GM19455 (cell line): ENCODE measurements around the gene NUP214.
"Not testable (repeated sequence)": the region's sequence is repeated elsewhere in the genome, so short reads cannot be mapped to it uniquely, and the experiment has no call there.

Experiments
- ATAC-seq: cut with Tn5 transposase; IDR thresholded peaks from one replicate; pipeline ENCODE4 v1.9.1; 2021; ENCODE audit not compliant: unreplicated experiment

Gene NUP214

GRCh38 chr9:131115360-131115742, 10.0 kb upstream of the NUP214 start:
- not testable (repeated sequence) for ATAC-seq

DNA sequence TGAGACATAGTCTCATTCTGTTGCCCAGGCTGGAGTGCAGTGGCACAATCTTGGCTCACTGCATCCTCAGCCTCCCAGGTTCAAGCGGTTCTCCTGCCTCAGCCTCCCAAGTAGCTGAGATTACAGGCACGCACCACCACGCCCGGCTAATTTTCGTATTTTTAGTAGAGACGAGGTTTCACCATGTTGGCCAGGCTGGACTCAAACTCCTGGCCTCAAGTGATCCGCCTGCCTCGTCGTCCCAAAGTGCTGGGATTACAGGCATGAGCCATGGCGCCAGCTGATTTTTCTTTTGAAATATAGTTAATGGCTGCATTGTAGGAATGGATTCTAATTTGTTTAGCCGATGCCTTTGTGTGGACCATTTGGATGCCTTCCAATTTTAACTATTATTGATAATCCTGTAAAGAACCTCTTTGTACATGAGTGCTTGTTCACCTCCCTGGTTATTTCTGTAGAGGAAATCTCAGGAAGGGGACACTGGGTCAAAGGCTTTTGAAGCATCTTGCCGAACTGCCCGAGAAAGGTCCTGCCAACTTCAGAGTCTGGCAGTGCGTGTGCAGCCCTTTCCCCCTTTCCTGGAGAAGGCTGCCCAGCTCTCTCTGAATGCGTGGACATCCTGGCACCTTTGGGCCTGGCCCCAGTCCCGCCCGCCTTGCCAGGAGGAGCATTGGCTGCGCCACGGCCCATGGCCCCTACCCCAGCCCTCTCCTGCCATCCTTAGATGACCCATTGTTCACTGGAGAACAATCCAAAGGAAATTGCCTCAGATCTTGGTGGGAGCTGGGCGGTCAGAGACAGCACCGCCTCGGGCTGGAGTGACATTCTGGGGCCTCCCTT, 8.9 kb upstream of the NUP214 start:
- ATAC-seq: no peak

GRCh38 chr9:131117121-131117761, 8.1 kb upstream of the NUP214 start:
- no peak for ATAC-seq

DNA sequence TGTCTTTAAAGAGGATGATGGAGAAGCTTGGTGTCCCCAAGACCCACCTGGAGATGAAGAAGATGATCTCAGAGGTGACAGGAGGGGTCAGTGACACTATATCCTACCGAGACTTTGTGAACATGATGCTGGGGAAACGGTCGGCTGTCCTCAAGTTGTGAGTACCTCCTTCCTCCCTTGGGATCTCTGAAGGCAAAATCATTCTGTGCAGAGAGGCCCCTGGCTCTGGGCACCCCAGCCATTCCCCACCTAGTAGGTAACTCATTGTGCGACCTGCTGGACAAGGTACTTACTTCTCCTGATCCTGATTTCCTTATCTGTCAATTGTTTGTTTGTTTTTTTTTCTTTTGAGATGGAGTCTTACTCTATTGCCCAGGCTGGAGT, 7.6 kb upstream of the NUP214 start:
- ATAC-seq: no peak

- ATAC-seq: no peak
These were observed 5.8 kb upstream of the NUP214 start for GRCh38 chr9:131119600-131119999.

- ATAC-seq: no peak
These were observed 4.7 kb upstream of the NUP214 start for GRCh38 chr9:131120620-131121228.

DNA sequence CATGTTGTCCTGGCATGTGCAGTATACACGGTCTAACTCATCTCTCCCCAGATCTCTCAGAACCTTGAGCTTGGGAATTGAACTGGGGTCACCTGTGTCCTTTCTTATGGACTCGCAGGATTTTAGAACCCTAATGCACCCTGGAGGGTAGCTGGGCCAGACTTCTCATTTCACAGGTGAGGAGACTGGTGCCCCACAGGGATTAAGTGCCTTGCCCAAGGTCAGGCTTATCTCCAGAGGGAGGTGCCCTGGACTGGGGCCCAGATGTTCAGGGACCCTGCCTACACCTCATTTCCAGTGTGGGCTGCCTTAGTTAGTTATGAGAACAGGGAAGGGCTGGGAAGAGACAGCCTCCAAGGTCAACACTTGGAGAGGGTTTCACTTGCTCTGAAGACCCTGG, 4.0 kb upstream of the NUP214 start:
- ATAC-seq: no peak

GRCh38 chr9:131122158-131122557, 3.2 kb upstream of the NUP214 start:
- no peak for ATAC-seq

- ATAC-seq: peak; percentile 14
These were observed 423 bp upstream of the NUP214 start for GRCh38 chr9:131125038-131125287.

DNA sequence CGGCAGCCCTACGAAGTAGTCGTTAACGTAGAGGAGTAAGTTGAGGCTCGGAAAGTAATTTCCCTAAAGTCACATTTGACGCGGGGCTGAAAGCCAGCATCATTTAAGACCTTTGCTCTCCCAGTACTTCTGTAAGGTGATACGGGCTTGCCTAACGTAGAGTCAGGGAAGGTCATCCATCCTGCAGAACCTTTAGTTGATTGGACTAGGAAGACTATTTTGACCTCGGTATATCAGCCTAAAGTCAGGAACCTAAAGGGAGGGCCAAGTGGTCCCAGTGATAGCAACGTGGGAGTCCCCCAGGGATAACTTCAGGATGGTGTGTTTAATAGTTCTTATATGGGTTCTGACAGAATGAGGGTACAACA, 657 bp downstream of the NUP214 start:
- ATAC-seq: no peak

DNA sequence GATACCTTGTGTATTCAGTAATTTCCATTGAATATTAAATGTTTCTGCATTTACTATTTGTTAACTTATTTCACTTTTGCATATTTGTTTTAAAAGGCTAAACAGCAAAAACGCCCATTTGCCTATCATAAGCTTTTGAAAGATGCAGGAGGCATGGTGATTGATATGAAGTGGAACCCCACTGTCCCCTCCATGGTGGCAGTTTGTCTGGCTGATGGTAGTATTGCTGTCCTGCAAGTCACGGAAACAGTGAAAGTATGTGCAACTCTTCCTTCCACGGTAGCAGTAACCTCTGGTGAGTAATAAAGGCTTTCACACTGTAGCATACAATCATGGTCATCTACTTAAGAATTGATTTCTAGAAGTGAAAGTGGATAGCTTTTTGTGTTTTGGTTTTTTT, 3.8 kb downstream of the NUP214 start:
- no peak for ATAC-seq

DNA sequence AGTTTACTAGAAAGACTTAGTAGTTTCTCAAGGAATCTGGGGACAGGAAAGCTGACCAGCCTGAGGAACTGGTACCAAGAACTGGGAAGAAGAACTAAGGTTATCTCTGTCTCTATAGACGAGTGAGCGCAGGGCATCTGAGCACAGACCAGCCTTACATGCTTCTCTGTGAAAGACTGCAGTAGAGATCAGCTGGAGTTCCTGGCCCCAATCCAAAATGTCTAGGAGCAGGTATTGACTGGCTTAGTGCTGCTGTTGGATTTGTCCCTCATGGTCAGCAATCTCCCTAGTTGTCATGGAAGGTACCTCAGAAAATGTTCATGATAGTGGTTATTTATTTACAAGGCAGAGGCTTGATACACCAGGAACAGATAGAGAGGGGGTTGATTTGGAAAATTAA, 13.3 kb downstream of the NUP214 start:
- no peak for ATAC-seq

- ATAC-seq: no peak
These were observed 14.7 kb downstream of the NUP214 start for GRCh38 chr9:131140112-131140511.

DNA sequence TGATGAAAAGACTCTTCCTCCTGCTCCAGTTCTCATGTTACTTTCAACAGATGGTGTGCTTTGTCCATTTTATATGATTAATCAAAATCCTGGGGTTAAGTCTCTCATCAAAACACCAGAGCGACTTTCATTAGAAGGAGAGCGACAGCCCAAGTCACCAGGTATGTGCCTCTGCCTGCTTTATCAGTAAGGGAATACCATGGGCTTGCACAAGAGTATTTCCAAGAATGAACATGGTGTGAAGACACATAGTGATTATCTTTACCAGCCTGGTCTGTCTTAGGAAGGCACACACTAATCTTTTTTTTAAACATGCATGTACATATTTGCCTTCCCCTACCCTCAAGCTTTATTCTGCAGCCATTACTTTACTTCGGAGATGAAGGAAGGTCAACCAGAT, 15.2 kb downstream of the NUP214 start:
- ATAC-seq: no peak

GRCh38 chr9:131142160-131142559, 16.8 kb downstream of the NUP214 start:
- ATAC-seq: no peak

DNA sequence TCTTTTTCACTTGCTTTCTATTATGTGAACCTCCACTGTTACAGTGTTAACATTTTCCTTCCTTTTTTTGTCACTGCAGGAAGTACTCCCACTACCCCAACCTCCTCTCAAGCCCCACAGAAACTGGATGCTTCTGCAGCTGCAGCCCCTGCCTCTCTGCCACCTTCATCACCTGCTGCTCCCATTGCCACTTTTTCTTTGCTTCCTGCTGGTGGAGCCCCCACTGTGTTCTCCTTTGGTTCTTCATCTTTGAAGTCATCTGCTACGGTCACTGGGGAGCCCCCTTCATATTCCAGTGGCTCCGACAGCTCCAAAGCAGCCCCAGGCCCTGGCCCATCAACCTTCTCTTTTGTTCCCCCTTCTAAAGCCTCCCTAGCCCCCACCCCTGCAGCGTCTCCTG, 18.8 kb downstream of the NUP214 start:
- no peak for ATAC-seq

- ATAC-seq: no peak
These were observed 19.9 kb downstream of the NUP214 start for GRCh38 chr9:131145245-131145644.

DNA sequence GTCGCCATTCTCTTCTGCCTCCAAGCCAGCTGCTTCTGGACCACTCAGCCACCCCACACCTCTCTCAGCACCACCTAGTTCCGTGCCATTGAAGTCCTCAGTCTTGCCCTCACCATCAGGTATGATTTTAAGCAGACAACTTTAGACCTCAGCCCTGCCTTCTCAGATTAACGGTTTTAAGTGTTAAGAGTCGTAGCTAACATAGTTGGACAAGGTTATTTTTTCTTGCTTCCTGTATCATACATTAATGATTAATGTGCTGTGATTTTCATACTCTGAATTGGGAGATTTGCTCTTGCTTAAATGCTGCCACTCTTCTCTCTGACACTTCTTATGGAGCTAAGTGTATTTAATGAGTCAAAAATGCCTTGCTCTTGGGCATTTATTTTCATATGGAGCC, 20.8 kb downstream of the NUP214 start:
- no peak for ATAC-seq

GRCh38 chr9:131148276-131148675, 22.9 kb downstream of the NUP214 start:
- ATAC-seq: no peak

DNA sequence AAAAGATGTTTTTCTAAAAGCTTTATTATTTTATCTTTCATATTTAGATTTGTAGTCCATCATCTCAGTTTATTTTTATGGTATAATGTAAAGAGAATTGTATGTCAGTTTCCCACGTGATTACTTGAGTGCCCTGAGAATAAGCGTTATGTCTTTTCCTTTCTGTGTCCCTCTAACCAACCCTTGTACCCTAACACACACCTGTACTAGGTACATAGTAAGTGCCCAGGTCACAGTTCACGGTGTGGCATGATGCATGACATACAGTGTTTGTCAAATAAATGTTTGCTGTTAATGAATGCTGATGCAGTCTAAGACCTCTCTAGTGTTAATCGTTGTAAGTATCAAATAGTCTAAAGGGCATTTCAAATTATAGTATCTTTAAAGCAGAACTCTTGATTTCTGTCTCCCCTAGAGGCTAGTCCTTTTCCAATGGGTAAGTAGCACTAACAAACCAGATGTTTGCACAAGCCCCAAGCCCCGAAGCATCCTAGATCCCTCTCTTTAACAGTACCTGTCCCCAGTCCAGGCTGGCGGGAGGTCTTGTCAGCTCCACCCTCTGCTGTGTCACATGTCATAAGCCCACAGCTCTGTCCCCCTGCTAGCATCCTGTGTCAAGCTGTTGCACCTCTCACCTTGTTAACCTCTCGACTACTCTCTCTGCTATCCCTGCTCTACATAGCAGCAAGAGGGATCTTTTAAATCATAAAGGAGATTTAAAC, 23.7 kb downstream of the NUP214 start:
- no peak for ATAC-seq

DNA sequence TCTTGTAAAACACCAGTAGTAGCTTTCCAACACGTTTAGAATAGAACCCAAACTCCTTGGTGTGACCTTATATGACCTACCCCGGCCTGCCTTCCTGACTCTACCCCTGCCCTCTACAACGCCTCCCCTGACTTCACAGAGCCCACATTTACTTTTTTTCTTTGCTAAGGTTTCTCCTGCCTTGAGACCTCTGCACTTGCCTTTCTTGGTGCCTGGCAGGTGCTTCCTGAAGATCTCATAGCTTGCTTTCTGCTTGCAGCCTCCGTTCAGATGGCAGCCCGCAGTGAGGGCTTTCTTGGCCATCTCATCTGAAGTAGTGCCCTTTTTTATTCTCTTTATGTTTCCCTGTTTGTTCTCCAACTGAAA, 24.3 kb downstream of the NUP214 start:
- no peak for ATAC-seq

GRCh38 chr9:131153595-131153994, 28.2 kb downstream of the NUP214 start:
- no peak for ATAC-seq
